Ectodermal cell (in vitro differentiated cells): ENCODE measurements around the gene MRPL47.

Experiments used
- H3K27ac ChIP-seq: 2 replicates; pipeline ENCODE4 v1.7.0; 2013; ENCODE audit warnings: mild to moderate bottlenecking, low read depth, low read length; ENCODE audit not compliant: insufficient read depth, poor library complexity, severe bottlenecking
- H3K27me3 ChIP-seq: 2 replicates; pipeline ENCODE4 v1.7.0; 2013; ENCODE audit warnings: mild to moderate bottlenecking, low read length; ENCODE audit not compliant: insufficient read depth, control insufficient read depth, poor library complexity, severe bottlenecking
- H3K36me3 ChIP-seq: one replicate; pipeline ENCODE4 v1.7.0; 2013; ENCODE audit warnings: low read length; ENCODE audit not compliant: control insufficient read depth, insufficient read depth
- H3K4me1 ChIP-seq: one replicate; pipeline ENCODE4 v1.7.0; 2013; ENCODE audit warnings: low read length; ENCODE audit not compliant: control insufficient read depth, insufficient read depth
- H3K4me3 ChIP-seq: 2 replicates; pipeline ENCODE4 v1.7.0; 2013; ENCODE audit warnings: low read depth, low read length, control low read depth; ENCODE audit not compliant: insufficient read depth
- H3K9me3 ChIP-seq: 2 replicates; pipeline ENCODE4 v1.7.0; 2013; ENCODE audit warnings: mild to moderate bottlenecking, low read length, moderate library complexity; ENCODE audit not compliant: control insufficient read depth
- WGBS, 2 experiments: methylation state at CpG; one replicate each; pipeline ENCODE4 v1.1.7; 2013; ENCODE audit warnings: missing lambda C conversion rate in 2 of 2; 5-methylcytosine and 5-hydroxymethylcytosine counted together

The MRPL47 gene

GRCh38 chr3:179546814-179547241 is 57.6 kb downstream of the MRPL47 start:
- Histone ChIP-seq H3K9me3 (no peaks in the 10 kb centered on the region), H3K4me1 (no peaks in the 10 kb centered on the region), H3K4me3 (no peak overlapping the region), H3K27me3 (no peaks in the 10 kb centered on the region), H3K36me3 (no peaks in the 10 kb centered on the region), H3K27ac (no peak overlapping the region)
- 90 to 93% methylated on average over 2 of the region's 2 CpGs for WGBS, 2 experiments

DNA sequence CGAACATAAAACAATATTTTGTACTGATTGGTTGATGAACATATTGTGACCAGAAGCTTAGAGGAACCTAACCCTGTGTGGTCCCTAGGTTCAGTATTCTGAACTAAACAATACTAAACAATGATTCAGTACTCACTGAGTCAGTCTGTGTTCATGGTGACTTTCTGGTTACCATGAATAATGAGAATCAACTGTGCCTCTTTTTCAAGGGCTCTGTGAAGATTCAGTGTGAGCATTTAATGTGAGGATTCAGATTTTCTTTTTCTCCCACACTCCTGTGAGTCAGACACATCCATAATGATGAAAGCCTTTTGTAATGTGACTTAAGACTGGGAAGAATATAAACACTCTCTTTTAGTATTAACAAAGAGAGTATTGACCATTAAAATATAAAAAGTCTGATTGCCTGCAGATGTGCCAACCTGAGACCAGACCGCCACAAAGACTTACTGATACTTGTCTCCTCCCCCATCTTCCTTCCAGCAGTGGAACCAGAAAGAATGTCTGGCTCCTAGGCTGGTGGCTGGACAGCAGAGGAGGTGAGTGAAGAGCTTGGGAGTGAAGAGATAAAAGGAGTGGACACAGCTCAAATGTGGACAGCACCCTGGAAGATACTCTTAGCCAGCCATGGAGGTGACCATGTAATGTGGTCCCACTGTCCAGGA is 59.3 kb downstream of the MRPL47 start:
- no peaks in the 10 kb centered on the region for H3K9me3 ChIP-seq
- H3K36me3 ChIP-seq, result no peaks in the 10 kb centered on the region
- no peak overlapping the region for H3K27ac ChIP-seq
- H3K4me1 ChIP-seq, result no peaks in the 10 kb centered on the region
- no peak overlapping the region for H3K4me3 ChIP-seq
- no peaks in the 10 kb centered on the region for H3K27me3 ChIP-seq
- 78 to 87% methylated on average over 1 to 2 of the region's 2 CpGs for WGBS, 2 experiments

- Histone ChIP-seq H3K27ac (no peak overlapping the region), H3K27me3 (no peaks in the 10 kb centered on the region), H3K4me3 (no peak overlapping the region), H3K9me3 (no peaks in the 10 kb centered on the region), H3K36me3 (no peaks in the 10 kb centered on the region), H3K4me1 (no peaks in the 10 kb centered on the region)
These were observed 62.1 kb downstream of the MRPL47 start for GRCh38 chr3:179542375-179542774.

DNA sequence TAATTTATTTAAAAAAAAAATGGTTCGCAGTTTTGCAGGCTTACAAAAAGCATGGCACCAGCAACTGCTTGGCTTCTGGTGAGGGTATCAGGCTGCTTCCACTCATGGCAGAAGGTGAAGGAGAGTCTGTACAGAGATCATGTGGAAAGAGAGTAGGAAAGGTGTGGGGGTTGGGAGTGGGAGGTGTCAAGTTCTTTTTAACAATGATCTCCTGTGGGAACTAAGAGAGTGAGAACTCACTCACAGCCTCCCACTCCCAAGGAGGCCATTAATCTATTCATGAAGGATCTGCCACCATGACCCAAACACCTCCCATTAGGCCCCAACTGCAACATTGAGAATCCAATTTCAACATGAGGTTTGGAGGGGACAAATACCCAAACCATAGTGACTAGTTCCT is 62.8 kb downstream of the MRPL47 start:
- no peak overlapping the region for H3K4me3 ChIP-seq
- no peaks in the 10 kb centered on the region for H3K27me3 ChIP-seq
- no peaks in the 10 kb centered on the region for H3K9me3 ChIP-seq
- WGBS, 2 experiments, result 95 to 98% methylated on average over 1 of the region's 1 CpG
- no peaks in the 10 kb centered on the region for H3K4me1 ChIP-seq
- H3K27ac ChIP-seq, result no peak overlapping the region
- H3K36me3 ChIP-seq, result no peaks in the 10 kb centered on the region

DNA sequence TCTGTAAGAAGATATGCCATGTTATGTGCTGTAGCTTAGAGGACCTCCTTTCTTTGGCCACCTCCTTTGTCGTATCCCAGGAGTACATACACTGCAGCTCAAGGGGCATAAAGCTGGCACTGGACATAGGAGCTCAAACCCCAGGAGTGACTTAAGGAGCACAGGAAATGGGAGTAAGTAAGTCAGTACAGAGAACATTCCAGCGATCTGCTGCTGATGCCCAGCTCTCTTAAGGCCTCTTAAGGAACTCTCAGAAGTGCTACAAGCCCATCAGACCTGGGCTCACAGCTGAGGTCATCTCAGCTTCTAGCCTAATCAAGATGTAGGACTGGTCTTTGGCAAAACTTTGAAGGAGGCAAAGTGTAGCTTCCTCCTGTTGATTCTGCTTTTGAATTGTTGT is 63.3 kb downstream of the MRPL47 start:
- Histone ChIP-seq H3K4me1 (no peaks in the 10 kb centered on the region), H3K27ac (no peak overlapping the region), H3K4me3 (no peak overlapping the region), H3K9me3 (no peaks in the 10 kb centered on the region), H3K36me3 (no peaks in the 10 kb centered on the region), H3K27me3 (no peaks in the 10 kb centered on the region)
- 96 to 98% methylated on average over 2 of the region's 2 CpGs for WGBS, 2 experiments
